Thyroid gland (tissue), 4 donors: Measurements from ENCODE around the gene C19orf47. TPM values are rescaled to one million over a fixed set of nuclear protein-coding genes. Genes with fewer than 3 reads are reported as not detected.

Experiments used
- DNase-seq, 2 donors: peaks; one replicate each; pipeline ENCODE4 v3.0.0-alpha.2; 2019
- H3K27ac ChIP-seq, 3 donors: fragments of 200-600 bp; sonication (generic); 1 replicate in 2 of 3; 2 replicates in 1 of 3; pipeline ENCODE4 v1.5.1; 2016 to 2019; ENCODE audit warnings: mild to moderate bottlenecking in 1 of 3, moderate library complexity in 1 of 3
- H3K27me3 ChIP-seq: fragments of 200-600 bp; sonication (generic); one replicate; pipeline ENCODE4 v1.5.1; 2019
- H3K36me3 ChIP-seq, 2 donors: fragments of 200-600 bp; sonication (generic); one replicate each; pipeline ENCODE4 v1.5.1; 2016 to 2019
- H3K4me1 ChIP-seq, 2 donors: fragments of 200-600 bp; sonication (generic); one replicate each; pipeline ENCODE4 v1.5.1; 2017 to 2019
- H3K4me3 ChIP-seq, 3 donors: fragments of 200-600 bp; sonication (generic); replicated peaks in 1 of 3; 1 replicate in 2 of 3; 2 replicates in 1 of 3; pipeline ENCODE4 v1.5.1; 2016; ENCODE audit warnings: mild to moderate bottlenecking in 1 of 3
- H3K9me3 ChIP-seq: fragments of 200-600 bp; sonication (generic); one replicate; pipeline ENCODE4 v1.5.1; 2017
- POLR2A ChIP-seq, 2 donors: fragments of 450-650 bp; IDR thresholded peaks; one replicate each; pipeline ENCODE4 v1.6.1; 2017; ENCODE audit warnings: antibody characterized with exemption in 2 of 2, mild to moderate bottlenecking in 2 of 2, moderate library complexity in 1 of 2
- WGBS, 2 donors: methylation state at CpG; one replicate each; pipeline ENCODE4 v1.1.5; 2017; 5-methylcytosine and 5-hydroxymethylcytosine counted together
- intact Hi-C: fragments of 100-400 bp; cut with DNase I; formaldehyde crosslinking; loops from one replicate; pipeline ENCODE4 v1.15.1; 2023
- total RNA-seq, 4 donors: library from RNA; depleted of rRNA; stranded (reverse); fragments of >200 nt; gene quantifications; one replicate each; pipeline ENCODE4 v1.2.3, GENCODE V29; 2016
- TF ChIP-seq, protein P1 (sequence below), 6 experiments: fragments of 200-600 bp in 3 of 6; fragments of 450-650 bp in 3 of 6; sonication (generic) in 3 of 6; IDR thresholded peaks; one replicate each; pipeline ENCODE4 v1.5.1; 2016 to 2019; ENCODE audit warnings: antibody characterized with exemption in 6 of 6, mild to moderate bottlenecking in 2 of 6, inconsistent platforms in 1 of 6, moderate library complexity in 1 of 6

C19orf47 gene
- total RNA-seq, 4 donors from 2014 or later = 9.4 to 17.3 (median 17.2) TPM

DNA sequence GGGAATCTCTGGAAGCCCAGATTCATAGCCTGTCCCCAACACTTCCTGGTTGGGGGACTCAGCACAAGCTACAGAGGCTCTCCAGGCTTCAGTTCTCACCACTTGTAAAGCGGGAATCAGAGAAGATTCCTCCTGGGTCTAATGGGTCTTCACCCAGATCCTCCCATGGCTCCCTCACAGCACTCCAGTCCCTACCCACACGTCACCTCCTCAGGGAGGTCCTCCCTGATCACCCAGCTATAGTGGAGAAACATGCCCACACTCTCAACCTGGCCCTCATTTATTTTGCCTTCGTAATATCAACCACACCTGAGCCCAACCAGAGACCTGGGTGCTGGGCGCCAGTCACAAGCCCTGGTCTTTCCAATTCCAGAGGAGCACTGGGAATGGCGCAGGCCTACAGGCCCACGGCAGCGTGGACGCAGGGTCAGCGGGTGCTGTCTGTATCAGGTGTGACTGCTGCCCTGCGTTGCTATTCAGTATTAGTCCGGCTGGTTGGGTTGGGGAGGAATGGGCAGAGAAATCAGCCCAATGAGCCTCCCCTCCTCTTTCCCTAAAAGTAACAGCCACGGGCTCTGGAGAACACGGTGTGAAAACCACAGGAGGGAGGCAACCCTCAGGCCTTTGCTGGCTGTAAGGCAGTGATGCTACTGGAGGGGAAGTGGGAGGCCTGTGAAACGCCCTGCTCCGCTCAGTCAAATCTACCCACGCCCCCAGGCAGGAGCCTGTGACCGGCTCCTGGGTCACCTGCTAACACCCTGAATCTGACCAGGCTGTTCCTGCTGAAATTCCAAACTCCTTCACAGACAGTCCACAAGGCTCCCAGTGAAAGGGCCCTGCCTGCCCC, 68.2 kb downstream of the C19orf47 start:
- no peaks in the 10 kb centered on the region for H3K27me3 ChIP-seq
- intact Hi-C loops = loop anchor here (5.0 kb wide), 1 partner anchor 43 kb away; no protein-coding TSS in a partner anchor
- 67 to 76% methylated on average over 2 to 17 of the region's 17 CpGs for whole genome bisulfite sequencing, 2 donors
- peaks cover 72 to 88% of the 10 kb centered on the region in 2 donors for H3K4me1 ChIP-seq
- H3K27ac ChIP-seq = peak overlapping the region; percentile 76 to 100 (median 98)
- H3K36me3 ChIP-seq = no peaks in the 10 kb centered on the region
- TF ChIP-seq, protein P1, sequence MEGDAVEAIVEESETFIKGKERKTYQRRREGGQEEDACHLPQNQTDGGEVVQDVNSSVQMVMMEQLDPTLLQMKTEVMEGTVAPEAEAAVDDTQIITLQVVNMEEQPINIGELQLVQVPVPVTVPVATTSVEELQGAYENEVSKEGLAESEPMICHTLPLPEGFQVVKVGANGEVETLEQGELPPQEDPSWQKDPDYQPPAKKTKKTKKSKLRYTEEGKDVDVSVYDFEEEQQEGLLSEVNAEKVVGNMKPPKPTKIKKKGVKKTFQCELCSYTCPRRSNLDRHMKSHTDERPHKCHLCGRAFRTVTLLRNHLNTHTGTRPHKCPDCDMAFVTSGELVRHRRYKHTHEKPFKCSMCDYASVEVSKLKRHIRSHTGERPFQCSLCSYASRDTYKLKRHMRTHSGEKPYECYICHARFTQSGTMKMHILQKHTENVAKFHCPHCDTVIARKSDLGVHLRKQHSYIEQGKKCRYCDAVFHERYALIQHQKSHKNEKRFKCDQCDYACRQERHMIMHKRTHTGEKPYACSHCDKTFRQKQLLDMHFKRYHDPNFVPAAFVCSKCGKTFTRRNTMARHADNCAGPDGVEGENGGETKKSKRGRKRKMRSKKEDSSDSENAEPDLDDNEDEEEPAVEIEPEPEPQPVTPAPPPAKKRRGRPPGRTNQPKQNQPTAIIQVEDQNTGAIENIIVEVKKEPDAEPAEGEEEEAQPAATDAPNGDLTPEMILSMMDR (IDR thresholded peaks at IDR 0.05) = no peak
- TF ChIP-seq POLR2A (IDR thresholded peaks at IDR 0.05) = no peak
- H3K9me3 ChIP-seq = no peaks in the 10 kb centered on the region
- H3K4me3 ChIP-seq = no peak overlapping the region
- peak; percentile 42 to 44 for DNase-seq

DNA sequence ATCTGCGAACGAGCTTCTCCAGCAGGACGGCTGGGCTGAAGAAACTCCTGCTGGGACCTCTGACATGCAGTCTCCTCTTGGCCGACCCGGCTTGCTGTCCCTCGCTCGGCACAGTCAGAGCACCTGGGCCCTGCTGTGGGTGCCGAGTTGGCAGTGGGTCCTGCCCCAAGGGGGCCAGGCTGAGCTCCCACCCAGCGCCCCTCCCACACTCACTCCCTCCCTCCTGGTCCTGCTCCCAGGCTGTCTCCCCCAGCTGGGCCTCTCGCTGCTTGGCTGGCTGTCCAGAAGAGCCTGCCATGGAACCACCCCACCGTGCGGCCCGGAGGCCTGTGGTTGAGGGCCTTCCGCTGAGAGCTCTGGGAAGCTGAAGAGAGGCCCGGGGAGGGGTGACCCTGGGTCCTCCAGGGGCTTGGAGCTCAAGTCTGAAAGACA, 69.1 kb downstream of the C19orf47 start:
- WGBS, 2 donors = 14 to 33% methylated on average over 5 to 11 of the region's 15 CpGs
- TF ChIP-seq POLR2A (IDR thresholded peaks at IDR 0.05) = peak in 1 of 2 donors; percentile 30
- TF ChIP-seq, protein P1 (IDR thresholded peaks at IDR 0.05) = no peak
- H3K4me1 ChIP-seq = peaks cover 78 to 95% of the 10 kb centered on the region in 2 donors
- H3K4me3 ChIP-seq = peak overlapping the region in 1 of 3 donors; percentile 3
- no peaks in the 10 kb centered on the region for H3K36me3 ChIP-seq
- no peaks in the 10 kb centered on the region for H3K27me3 ChIP-seq
- peak; percentile 80 to 82 for DNase-seq
- intact Hi-C loops = no loop called here
- peak overlapping the region; percentile 76 to 100 (median 98) for H3K27ac ChIP-seq
- no peaks in the 10 kb centered on the region for H3K9me3 ChIP-seq

DNA sequence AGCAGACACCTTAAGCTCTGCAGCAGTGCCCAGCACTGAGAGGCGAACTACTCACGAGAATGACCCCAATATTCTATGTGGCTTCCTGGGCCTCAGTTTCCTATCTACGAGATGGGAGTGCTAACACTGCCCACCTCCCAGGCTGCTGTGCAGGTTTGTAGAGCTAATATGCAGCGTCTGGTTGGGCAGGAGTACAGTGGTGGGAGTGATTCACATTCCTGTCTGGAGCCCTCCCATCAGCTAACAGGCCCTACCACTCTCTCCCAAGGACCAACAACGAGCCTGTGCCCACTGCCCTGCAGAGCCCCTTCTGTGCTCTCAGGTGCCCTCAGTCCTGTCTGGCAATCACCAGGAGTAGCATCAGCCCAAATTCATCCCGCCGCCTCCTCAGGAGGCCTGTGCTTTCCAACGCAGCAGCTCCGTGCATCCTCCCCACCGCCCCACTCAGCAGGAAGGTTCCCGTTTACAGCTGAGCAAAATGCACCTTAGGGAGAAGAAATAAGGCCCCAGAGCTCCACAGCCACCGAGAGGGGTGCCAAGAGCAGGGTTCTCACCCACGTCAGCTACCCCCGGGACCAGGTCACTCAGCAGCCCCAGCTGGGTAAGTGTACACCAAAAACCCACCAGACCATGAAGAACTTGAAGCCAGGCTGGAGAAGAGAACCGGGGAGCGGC, 69.7 kb downstream of the C19orf47 start:
- WGBS, 2 donors = 40 to 42% methylated on average over 9 to 14 of the region's 16 CpGs
- no peak for TF ChIP-seq POLR2A (IDR thresholded peaks at IDR 0.05)
- TF ChIP-seq, protein P1 (IDR thresholded peaks at IDR 0.05) = no peak
- DNase-seq = peak; percentile 59 to 61

DNA sequence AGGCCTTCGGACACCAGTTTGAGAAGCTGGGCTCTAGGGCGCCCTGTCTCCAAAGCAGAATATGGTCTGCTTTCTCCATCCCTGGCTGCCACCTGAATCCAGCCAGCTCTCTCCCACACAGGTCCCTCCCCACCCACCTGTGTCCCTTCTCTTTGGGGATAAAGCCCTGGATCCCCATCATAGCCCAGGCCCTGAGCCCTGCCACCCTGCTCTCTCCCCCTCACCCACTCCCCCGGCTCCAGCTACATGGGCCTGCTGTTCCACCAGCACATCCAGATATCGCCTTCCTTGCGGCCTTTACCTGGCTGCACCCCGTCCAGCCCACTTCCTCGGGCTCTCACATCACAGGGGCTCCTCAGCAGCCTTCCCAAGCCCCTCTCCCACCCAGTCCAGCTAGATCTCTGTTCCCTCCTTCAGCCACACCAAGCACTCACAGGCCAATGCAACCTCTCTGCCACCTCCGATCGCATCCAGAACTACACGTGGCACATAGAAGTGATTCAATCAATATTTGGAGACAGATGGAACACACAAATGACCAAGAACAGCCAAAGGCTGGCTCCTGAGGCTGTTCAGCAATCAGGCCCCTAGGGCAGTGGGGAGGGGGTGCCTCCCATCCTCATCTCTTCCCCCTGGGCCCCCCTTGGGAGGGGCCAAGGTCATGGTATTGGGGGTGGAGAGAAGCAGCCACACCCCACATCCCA, 70.7 kb downstream of the C19orf47 start:
- no peak for TF ChIP-seq POLR2A (IDR thresholded peaks at IDR 0.05)
- TF ChIP-seq, protein P1 (IDR thresholded peaks at IDR 0.05) = no peak
- no peaks in the 10 kb centered on the region for H3K9me3 ChIP-seq
- intact Hi-C loops = no loop called here
- no peaks in the 10 kb centered on the region for H3K27me3 ChIP-seq
- no peak for DNase-seq
- peaks cover 78 to 88% of the 10 kb centered on the region in 2 donors for H3K4me1 ChIP-seq
- WGBS, 2 donors = 73% methylated on average over 10 of the region's 10 CpGs
- H3K4me3 ChIP-seq = no peak overlapping the region
- peak overlapping the region; percentile 76 to 100 (median 98) for H3K27ac ChIP-seq
- no peaks in the 10 kb centered on the region for H3K36me3 ChIP-seq

More for the DNA sequence above, 69.7 kb downstream of the C19orf47 start:
- H3K4me1 ChIP-seq = peaks cover 78 to 95% of the 10 kb centered on the region in 2 donors
- intact Hi-C loops = no loop called here
- peak overlapping the region; percentile 76 to 100 (median 98) for H3K27ac ChIP-seq
- no peaks in the 10 kb centered on the region for H3K36me3 ChIP-seq
- H3K4me3 ChIP-seq = peak overlapping the region in 1 of 3 donors; percentile 3
- no peaks in the 10 kb centered on the region for H3K27me3 ChIP-seq
- no peaks in the 10 kb centered on the region for H3K9me3 ChIP-seq
